SH-SY5Y (cell line): ENCODE results near the gene UBAP1L.

Experiments
- GATA2 ChIP-seq: IDR thresholded peaks from 2 replicates; pipeline ENCODE4 v1.6.1; 2011; ENCODE audit warnings: mild to moderate bottlenecking, low read depth, low read length
- GATA3 ChIP-seq: IDR thresholded peaks from 2 replicates; pipeline ENCODE4 v1.6.1; 2011; ENCODE audit warnings: low read depth, mild to moderate bottlenecking, low read length, moderate library complexity

GRCh38 chr15:65087873-65088642 is 26.9 kb downstream of the UBAP1L start:
- TF ChIP-seq GATA2 (no peak), GATA3 (no peak)
